ENCODE measurements around the gene THSD4. TPM values are rescaled to one million over a fixed set of nuclear protein-coding genes. Genes with fewer than 3 reads are reported as not detected.

The THSD4 gene
- total RNA-seq, 1 donor from 2014 or later: 151 TPM

DNA sequence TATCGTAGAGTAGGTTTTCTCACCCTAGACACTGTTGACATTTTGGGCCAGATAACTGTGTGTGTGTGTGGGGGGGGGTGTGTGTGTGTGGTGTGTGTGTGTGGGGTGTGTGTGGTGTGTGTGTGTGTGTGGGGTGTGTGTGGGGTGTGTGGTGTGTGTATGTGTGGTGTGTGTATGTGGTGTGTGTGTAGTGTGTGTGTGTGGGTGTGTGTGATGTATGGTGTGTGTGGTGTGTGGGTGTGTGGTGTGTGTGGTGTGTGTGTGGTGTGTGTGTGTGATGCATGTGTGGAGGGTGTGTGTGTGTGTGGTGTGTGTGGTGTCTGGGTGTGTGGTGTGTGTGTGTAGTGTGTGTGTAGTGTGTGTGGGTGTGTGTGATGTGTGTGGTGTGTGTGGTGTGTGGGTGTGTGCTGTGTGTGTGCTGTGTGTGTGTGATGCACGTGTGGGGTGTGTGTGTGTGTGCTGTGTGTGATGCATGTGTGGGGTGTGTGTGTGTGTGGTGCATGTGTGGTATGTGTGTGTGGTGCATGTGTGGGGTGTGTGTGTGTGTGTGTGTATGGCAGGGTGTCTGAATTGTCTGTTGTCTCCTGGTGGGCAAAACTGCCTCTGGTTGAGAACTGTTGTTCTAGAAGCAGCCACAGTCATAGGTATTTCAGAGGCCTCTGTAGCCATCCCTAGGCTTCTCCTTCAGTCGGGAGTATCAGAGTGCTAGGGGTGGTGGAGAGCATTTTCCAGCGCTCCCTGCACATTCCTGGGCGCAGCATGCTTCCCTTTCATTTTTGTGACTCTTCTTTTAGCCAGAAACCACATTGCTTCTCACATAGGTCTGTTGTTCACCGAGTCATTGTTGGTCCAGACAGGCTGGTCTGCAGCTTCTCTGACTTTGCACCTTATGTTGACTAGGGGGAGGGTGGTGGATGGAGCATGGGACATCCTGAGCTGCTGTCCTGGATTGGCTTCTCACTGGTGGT lies 84.4 kb downstream of the THSD4 start:
- H3K27me3 ChIP-seq: no peaks in the 10 kb centered on the region
- intact Hi-C loops (cut with DNase I): no loop called here

DNA sequence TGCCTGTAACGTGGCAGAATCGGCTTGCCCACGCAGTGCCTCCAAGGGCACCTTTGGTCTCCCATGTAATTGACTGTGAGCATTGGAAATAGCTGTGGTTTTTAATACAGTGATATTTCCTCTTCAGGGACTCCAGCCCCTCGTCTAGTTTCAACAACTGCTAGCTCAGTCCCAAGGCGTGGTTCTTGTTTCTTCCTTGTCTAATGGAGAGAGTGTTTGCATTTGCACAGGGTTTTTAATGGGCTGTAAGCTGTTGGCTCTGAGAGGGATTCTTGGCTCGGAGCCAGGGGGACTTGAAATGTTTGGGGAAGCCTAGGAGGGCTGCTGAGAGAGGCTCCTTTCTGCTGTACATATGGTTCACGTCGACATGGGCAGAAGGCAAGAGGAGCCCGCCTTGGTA lies 86.2 kb downstream of the THSD4 start:
- H3K9me3 ChIP-seq: no peaks in the 10 kb centered on the region
- no peak overlapping the region for H3K4me3 ChIP-seq
- H3K4me1 ChIP-seq: peaks cover 0 to 14% of the 10 kb centered on the region in 2 donors
- no peaks in the 10 kb centered on the region for H3K27me3 ChIP-seq
- H3K36me3 ChIP-seq: no peaks in the 10 kb centered on the region
- DNase-seq (ENCODE audit: low spot score in 2 of 2): no peak
- TF ChIP-seq, protein P1, sequence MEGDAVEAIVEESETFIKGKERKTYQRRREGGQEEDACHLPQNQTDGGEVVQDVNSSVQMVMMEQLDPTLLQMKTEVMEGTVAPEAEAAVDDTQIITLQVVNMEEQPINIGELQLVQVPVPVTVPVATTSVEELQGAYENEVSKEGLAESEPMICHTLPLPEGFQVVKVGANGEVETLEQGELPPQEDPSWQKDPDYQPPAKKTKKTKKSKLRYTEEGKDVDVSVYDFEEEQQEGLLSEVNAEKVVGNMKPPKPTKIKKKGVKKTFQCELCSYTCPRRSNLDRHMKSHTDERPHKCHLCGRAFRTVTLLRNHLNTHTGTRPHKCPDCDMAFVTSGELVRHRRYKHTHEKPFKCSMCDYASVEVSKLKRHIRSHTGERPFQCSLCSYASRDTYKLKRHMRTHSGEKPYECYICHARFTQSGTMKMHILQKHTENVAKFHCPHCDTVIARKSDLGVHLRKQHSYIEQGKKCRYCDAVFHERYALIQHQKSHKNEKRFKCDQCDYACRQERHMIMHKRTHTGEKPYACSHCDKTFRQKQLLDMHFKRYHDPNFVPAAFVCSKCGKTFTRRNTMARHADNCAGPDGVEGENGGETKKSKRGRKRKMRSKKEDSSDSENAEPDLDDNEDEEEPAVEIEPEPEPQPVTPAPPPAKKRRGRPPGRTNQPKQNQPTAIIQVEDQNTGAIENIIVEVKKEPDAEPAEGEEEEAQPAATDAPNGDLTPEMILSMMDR (IDR thresholded peaks at IDR 0.05): no peak
- intact Hi-C loops (cut with DNase I): no loop called here
- H3K27ac ChIP-seq: no peak overlapping the region

More for the DNA sequence above, 84.4 kb downstream of the THSD4 start:
- Histone ChIP-seq H3K36me3 (no peaks in the 10 kb centered on the region), H3K4me3 (no peak overlapping the region), H3K27ac (no peak overlapping the region), H3K4me1 (peaks cover 0 to 14% of the 10 kb centered on the region in 2 donors), H3K9me3 (no peaks in the 10 kb centered on the region)
- DNase-seq (ENCODE audit: low spot score in 2 of 2): no peak
- TF ChIP-seq, protein P1 (IDR thresholded peaks at IDR 0.05): no peak

DNA sequence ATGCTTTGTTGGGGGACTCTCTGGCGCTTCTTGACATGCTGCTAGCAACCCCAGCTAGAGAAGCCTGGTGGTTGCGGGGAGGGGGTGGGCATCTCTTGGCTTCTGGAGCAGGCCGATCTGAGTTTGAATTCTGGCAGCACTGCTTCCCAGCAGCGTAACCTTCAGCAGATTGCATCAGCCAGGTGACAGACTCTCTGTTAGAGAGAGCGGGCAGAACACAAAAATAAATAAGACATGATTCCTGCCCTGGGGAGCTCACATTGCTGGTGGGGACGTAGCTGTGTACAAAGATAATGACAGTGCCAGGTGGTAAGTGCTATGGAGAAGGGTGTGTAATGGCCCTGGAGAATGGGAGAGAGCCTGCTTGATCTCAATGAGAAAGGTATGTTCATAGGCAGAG lies 87.4 kb downstream of the THSD4 start:
- intact Hi-C loops (cut with DNase I): no loop called here
- H3K4me1 ChIP-seq: peaks cover 0 to 14% of the 10 kb centered on the region in 2 donors
- H3K4me3 ChIP-seq: no peak overlapping the region
- DNase-seq (ENCODE audit: low spot score in 2 of 2): no peak
- TF ChIP-seq, protein P1 (IDR thresholded peaks at IDR 0.05): no peak
- no peaks in the 10 kb centered on the region for H3K27me3 ChIP-seq
- H3K27ac ChIP-seq: no peak overlapping the region
- H3K36me3 ChIP-seq: no peaks in the 10 kb centered on the region
- no peaks in the 10 kb centered on the region for H3K9me3 ChIP-seq

DNA sequence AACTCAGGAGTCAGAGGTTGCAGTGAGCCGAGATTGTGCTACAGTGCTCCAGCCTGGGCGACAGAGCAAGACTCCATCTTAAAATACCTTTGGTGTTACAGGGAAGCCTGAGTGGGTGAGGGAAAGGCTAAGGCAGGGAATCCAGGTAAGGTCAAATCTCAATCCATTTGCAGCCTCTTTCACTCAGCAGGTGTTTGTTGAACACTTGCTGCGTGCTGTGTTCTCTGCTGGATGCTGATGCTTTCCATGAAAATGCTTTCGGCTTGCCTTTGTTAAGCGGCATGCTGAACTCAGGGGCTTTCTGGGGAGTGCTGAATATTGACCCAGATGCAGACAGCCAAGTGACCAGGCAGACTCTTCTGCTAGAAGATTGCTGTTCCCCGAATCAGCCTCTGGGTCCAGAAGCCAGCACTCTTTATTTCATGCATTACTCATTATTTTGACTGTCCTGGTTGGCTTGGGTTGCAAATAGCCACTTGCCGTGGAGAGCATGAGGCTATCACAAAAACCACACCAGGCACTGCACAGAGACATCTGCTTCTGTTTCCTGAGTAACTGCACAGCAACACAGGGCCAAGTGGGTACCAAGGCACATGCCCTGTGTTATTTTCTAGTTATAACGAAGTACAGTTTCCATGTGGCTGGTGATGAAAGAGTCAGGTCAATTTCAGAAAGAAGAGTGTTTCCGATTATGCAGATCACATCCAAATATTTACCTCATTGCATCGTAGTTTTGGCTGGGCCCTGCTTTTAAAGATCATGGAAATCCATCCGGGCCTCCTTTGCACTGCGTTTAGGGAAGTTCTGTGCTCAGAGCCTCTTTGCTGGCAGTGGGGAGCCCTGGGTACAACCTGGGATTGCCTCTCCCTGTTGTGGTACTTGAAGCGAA lies 88.6 kb downstream of the THSD4 start:
- DNase-seq (ENCODE audit: low spot score in 2 of 2): no peak
- Histone ChIP-seq H3K36me3 (no peaks in the 10 kb centered on the region), H3K4me1 (peaks cover 0 to 7% of the 10 kb centered on the region in 2 donors), H3K9me3 (no peaks in the 10 kb centered on the region), H3K27ac (no peak overlapping the region), H3K4me3 (no peak overlapping the region), H3K27me3 (no peaks in the 10 kb centered on the region)
- intact Hi-C loops (cut with DNase I): no loop called here
- TF ChIP-seq, protein P1 (IDR thresholded peaks at IDR 0.05): no peak

DNA sequence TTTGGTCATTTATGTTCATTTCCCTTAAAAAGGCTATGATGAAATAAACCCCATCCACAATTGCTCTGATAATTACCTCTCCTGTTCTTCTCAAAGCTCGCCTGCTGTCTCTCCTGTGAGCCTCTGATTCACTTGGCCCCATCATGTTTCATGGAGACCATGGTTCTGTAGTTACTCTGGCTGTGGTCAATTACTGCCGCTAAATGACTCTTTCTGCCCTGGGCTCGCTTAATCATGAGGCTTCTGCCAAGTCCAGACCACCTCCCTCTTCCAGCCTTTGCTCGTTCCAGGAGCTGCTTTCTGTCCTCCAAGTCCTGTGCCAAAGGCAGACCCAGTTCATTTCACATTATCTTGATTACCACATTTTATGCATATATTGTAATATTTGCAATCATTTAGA lies 91.9 kb downstream of the THSD4 start:
- no peaks in the 10 kb centered on the region for H3K36me3 ChIP-seq
- H3K4me3 ChIP-seq: no peak overlapping the region
- no peak overlapping the region for H3K27ac ChIP-seq
- no peaks in the 10 kb centered on the region for H3K9me3 ChIP-seq
- no peaks in the 10 kb centered on the region for H3K27me3 ChIP-seq
- TF ChIP-seq, protein P1 (IDR thresholded peaks at IDR 0.05): no peak
- DNase-seq (ENCODE audit: low spot score in 2 of 2): no peak
- peaks cover 0 to 12% of the 10 kb centered on the region in 2 donors for H3K4me1 ChIP-seq
- intact Hi-C loops (cut with DNase I): no loop called here

Measured in ascending aorta (tissue), 2 donors.